ENCODE results near the gene PLA2G4B. TPM values are rescaled to one million over a fixed set of nuclear protein-coding genes. Genes with fewer than 3 reads are reported as not detected.

The PLA2G4B gene
- total RNA-seq, 2 donors from 2014 or later: 6.9 to 10.1 TPM

- H3K4me1 ChIP-seq (ENCODE audit: control insufficient read depth, insufficient read depth, low read length): peaks cover 8% of the 10 kb centered on the region
- H3K9me3 ChIP-seq (ENCODE audit: control insufficient read depth, low read length): no peaks in the 10 kb centered on the region
- no peaks in the 10 kb centered on the region for H3K36me3 Mint-ChIP-seq (ENCODE audit: low read depth)
- no peaks in the 10 kb centered on the region for H3K27me3 ChIP-seq (ENCODE audit: control insufficient read depth, insufficient read depth, low read length, poor library complexity, severe bottlenecking)
- H3K4me3 Mint-ChIP-seq: no peak overlapping the region
- no peak for DNase-seq
- H3K27ac ChIP-seq (ENCODE audit: low read depth, low read length): no peak overlapping the region
- 90 to 91% methylated on average over 28 to 42 of the region's 42 CpGs for WGBS, 2 experiments (ENCODE audit: insufficient coverage in 1 of 2, insufficient read length in 1 of 2)
- H3K4me3 ChIP-seq (ENCODE audit: low read length): no peak overlapping the region
- H3K9me3 Mint-ChIP-seq: no peaks in the 10 kb centered on the region
- H3K36me3 ChIP-seq (ENCODE audit: control insufficient read depth, insufficient read depth, low read length): no peaks in the 10 kb centered on the region
- no peak overlapping the region for H3K9ac ChIP-seq (ENCODE audit: extremely low read depth, low read length, poor library complexity, severe bottlenecking)
- H3K27me3 Mint-ChIP-seq (ENCODE audit: insufficient read depth): peaks cover 3% of the 10 kb centered on the region
- no peak for TF ChIP-seq CTCF (conservative IDR thresholded peaks at IDR 0.05)
- peaks cover 4% of the 10 kb centered on the region for H3K4me1 Mint-ChIP-seq
- H3K27ac Mint-ChIP-seq: no peak overlapping the region
Observed at GRCh38 chr15:41869770-41870688, 31.4 kb downstream of the PLA2G4B start.

- no peak for DNase-seq
- H3K27ac ChIP-seq (ENCODE audit: low read depth, low read length): no peak overlapping the region
- H3K27me3 ChIP-seq (ENCODE audit: control insufficient read depth, insufficient read depth, low read length, poor library complexity, severe bottlenecking): no peaks in the 10 kb centered on the region
- H3K9me3 Mint-ChIP-seq: no peaks in the 10 kb centered on the region
- H3K4me1 ChIP-seq (ENCODE audit: control insufficient read depth, insufficient read depth, low read length): peaks cover 7% of the 10 kb centered on the region
- no peak overlapping the region for H3K4me3 ChIP-seq (ENCODE audit: low read length)
- H3K9me3 ChIP-seq (ENCODE audit: control insufficient read depth, low read length): no peaks in the 10 kb centered on the region
- H3K36me3 ChIP-seq (ENCODE audit: control insufficient read depth, insufficient read depth, low read length): no peaks in the 10 kb centered on the region
- H3K27ac Mint-ChIP-seq: no peak overlapping the region
- 86 to 94% methylated on average over 7 to 9 of the region's 9 CpGs for WGBS, 2 experiments (ENCODE audit: insufficient coverage in 1 of 2, insufficient read length in 1 of 2)
- TF ChIP-seq CTCF (conservative IDR thresholded peaks at IDR 0.05): no peak
- no peak overlapping the region for H3K9ac ChIP-seq (ENCODE audit: extremely low read depth, low read length, poor library complexity, severe bottlenecking)
- H3K4me1 Mint-ChIP-seq: peaks cover 4% of the 10 kb centered on the region
- H3K4me3 Mint-ChIP-seq: no peak overlapping the region
- no peaks in the 10 kb centered on the region for H3K36me3 Mint-ChIP-seq (ENCODE audit: low read depth)
- peaks cover 3% of the 10 kb centered on the region for H3K27me3 Mint-ChIP-seq (ENCODE audit: insufficient read depth)
Observed at GRCh38 chr15:41870689-41871081, 32.0 kb downstream of the PLA2G4B start.

DNA sequence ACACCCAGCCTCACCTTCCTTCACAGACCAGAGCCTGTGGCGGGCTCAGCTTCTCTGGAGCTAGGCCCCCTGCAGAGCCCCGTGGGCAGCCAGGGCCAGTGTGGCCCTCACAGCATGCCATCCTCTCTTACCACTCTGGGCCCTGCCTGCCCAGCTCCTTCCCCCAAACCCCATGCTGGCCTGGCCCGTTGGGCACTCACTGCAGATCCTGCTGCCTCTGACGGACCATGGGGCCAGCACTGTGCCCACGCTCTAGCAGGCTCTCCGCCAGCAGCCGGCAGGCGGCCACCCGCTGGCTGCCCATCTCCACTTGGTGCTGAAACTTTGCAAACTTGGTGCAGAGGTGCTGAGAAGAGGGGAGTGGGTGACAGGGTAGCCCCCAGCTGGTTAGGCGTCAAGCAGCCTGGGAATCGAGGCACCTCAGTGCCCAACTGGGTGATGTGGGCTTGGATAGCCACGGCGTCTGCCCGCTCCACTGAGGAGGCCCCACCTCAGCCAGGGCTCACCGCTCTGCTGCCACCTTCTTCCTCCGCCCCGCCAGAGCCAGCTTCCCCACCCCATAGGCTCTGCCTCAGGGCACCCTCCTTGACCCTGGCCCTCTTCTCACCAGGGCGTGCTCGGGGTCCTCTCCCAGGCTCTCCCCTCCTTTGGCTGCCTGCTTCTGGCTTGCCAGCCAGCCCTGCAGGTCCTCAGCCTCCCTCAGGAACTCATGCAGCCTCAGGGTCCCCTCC, 32.7 kb downstream of the PLA2G4B start:
- peaks cover 4% of the 10 kb centered on the region for H3K27me3 Mint-ChIP-seq (ENCODE audit: insufficient read depth)
- H3K4me3 Mint-ChIP-seq: no peak overlapping the region
- WGBS, 2 experiments (ENCODE audit: insufficient coverage in 1 of 2, insufficient read length in 1 of 2): 92 to 98% methylated on average over 6 to 19 of the region's 19 CpGs
- no peaks in the 10 kb centered on the region for H3K9me3 Mint-ChIP-seq
- H3K27ac Mint-ChIP-seq: no peak overlapping the region
- peaks cover 2% of the 10 kb centered on the region for H3K4me1 ChIP-seq (ENCODE audit: control insufficient read depth, insufficient read depth, low read length)
- H3K4me1 Mint-ChIP-seq: peaks cover 4% of the 10 kb centered on the region
- H3K27ac ChIP-seq (ENCODE audit: low read depth, low read length): no peak overlapping the region
- no peaks in the 10 kb centered on the region for H3K9me3 ChIP-seq (ENCODE audit: control insufficient read depth, low read length)
- no peak overlapping the region for H3K9ac ChIP-seq (ENCODE audit: extremely low read depth, low read length, poor library complexity, severe bottlenecking)
- H3K27me3 ChIP-seq (ENCODE audit: control insufficient read depth, insufficient read depth, low read length, poor library complexity, severe bottlenecking): no peaks in the 10 kb centered on the region
- DNase-seq: no peak
- H3K4me3 ChIP-seq (ENCODE audit: low read length): no peak overlapping the region
- TF ChIP-seq CTCF (conservative IDR thresholded peaks at IDR 0.05): no peak
- H3K36me3 ChIP-seq (ENCODE audit: control insufficient read depth, insufficient read depth, low read length): no peaks in the 10 kb centered on the region
- H3K36me3 Mint-ChIP-seq (ENCODE audit: low read depth): no peaks in the 10 kb centered on the region
